ENCODE data around the gene SSC5D. TPM values are rescaled to one million over a fixed set of nuclear protein-coding genes. Genes with fewer than 3 reads are reported as not detected.

SSC5D gene
- total RNA-seq, 1 donor from 2014 or later = 13.5 TPM

DNA sequence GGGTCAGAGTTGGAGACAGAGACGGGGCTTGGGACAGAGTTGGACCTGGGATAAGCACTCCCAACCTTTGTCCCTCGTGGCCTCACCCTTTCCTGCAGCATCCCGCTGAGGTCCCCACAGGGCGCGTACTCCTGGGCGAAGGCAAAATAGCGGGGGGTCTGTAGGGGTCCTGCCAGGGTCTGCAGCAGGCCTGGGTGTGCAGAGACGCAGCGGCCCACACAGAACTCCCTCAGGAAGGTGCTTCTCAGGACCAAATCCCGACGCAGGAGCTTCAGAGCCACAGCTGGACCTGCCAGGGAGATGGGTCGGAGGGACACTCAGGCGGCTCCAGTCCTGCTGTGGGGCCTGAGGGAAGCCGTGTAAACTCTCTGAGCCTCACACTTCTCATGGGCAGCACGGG lies 55.8 kb downstream of the SSC5D start:
- DNase-seq (ENCODE audit: extremely low spot score in 2 of 2) = no peak
- H3K27me3 ChIP-seq = no peaks in the 10 kb centered on the region

DNA sequence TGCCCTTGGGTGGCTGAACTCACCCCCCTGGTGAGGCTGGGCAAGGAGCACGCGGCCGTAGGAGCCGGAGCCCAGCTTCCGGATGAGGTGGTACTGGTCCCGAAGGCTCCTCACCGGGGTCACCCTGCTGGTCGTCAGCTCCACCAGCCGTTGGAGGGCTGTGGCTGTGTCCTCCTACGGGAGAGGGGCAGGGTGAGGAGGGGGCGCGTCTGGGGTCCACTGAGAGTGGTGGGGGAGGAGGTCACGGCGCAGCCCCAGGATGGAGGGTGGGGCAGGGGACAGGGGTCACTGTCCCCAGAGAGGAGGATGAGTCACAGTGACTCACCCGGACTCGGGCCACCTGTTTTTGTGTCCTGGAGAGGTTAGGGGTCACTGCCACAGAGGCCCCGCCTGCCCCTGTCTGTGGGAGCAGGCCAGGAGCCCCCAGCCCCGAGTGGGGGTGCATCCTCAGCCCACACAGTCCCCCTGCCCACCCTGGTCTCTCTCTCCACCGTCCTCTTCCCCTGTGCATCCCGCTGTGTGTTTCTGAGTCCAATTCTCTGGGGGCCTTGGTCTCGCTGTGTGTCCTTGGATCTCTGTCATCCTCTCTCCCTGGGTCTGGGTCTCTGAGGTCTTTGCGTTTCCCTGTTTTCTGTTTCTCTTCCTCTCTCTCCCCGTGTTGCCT lies 56.7 kb downstream of the SSC5D start:
- Histone ChIP-seq H3K27ac (no peak overlapping the region), H3K27me3 (no peaks in the 10 kb centered on the region), H3K4me3 (no peak overlapping the region), H3K9me3 (no peaks in the 10 kb centered on the region), H3K4me1 (no peaks in the 10 kb centered on the region), H3K36me3 (no peaks in the 10 kb centered on the region)
- TF ChIP-seq, protein P1, sequence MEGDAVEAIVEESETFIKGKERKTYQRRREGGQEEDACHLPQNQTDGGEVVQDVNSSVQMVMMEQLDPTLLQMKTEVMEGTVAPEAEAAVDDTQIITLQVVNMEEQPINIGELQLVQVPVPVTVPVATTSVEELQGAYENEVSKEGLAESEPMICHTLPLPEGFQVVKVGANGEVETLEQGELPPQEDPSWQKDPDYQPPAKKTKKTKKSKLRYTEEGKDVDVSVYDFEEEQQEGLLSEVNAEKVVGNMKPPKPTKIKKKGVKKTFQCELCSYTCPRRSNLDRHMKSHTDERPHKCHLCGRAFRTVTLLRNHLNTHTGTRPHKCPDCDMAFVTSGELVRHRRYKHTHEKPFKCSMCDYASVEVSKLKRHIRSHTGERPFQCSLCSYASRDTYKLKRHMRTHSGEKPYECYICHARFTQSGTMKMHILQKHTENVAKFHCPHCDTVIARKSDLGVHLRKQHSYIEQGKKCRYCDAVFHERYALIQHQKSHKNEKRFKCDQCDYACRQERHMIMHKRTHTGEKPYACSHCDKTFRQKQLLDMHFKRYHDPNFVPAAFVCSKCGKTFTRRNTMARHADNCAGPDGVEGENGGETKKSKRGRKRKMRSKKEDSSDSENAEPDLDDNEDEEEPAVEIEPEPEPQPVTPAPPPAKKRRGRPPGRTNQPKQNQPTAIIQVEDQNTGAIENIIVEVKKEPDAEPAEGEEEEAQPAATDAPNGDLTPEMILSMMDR (IDR thresholded peaks at IDR 0.05) = no peak
- TF ChIP-seq POLR2A (IDR thresholded peaks at IDR 0.05) = no peak
- TF ChIP-seq POLR2AphosphoS5 (IDR thresholded peaks at IDR 0.05; ENCODE audit: insufficient read depth in 1 of 2, low read depth in 1 of 2) = no peak
- intact Hi-C loops (cut with DNase I) = no loop called here
- DNase-seq (ENCODE audit: extremely low spot score in 2 of 2) = no peak

More for the DNA sequence above, 55.8 kb downstream of the SSC5D start:
- no peak overlapping the region for H3K27ac ChIP-seq
- H3K9me3 ChIP-seq = no peaks in the 10 kb centered on the region
- no peaks in the 10 kb centered on the region for H3K36me3 ChIP-seq
- intact Hi-C loops (cut with DNase I) = no loop called here
- TF ChIP-seq POLR2AphosphoS5 (IDR thresholded peaks at IDR 0.05; ENCODE audit: insufficient read depth in 1 of 2, low read depth in 1 of 2) (no peak), POLR2A (IDR thresholded peaks at IDR 0.05) (no peak)
- TF ChIP-seq, protein P1 (IDR thresholded peaks at IDR 0.05) = no peak
- H3K4me3 ChIP-seq = no peak overlapping the region
- no peaks in the 10 kb centered on the region for H3K4me1 ChIP-seq

DNA sequence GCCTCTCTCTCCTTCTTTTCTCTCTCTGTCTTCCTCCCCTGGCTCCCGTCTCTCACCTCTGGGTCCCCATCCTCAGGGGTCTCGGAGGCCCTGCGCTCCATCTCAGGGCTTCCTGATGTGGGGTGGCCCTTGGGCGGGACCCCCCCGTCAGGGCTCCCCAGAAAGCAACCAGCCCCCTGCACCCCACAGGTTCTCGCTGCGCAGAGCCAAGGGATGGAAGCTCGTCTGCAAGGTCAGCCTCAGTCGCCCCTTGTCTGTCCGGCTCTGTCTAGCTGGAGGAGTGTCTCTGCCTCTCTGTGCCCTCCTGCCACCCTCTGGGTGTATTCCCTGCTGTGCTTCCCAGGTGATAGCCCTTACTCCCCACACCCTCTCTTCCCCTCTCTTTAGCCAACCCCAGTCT lies 57.2 kb downstream of the SSC5D start, which contains the start of gene SBK3:
Gene SBK3, minus strand, starts transcription at position 101 of the 400 bp plus-strand sequence. Its CDS starts 0 bp downstream, at position 101.
- Histone ChIP-seq H3K36me3 (no peaks in the 10 kb centered on the region), H3K27ac (peak within 1 kb of the TSS; percentile 50), H3K9me3 (no peaks in the 10 kb centered on the region), H3K4me1 (no peaks in the 10 kb centered on the region), H3K27me3 (no peaks in the 10 kb centered on the region), H3K4me3 (no peak within 1 kb of the TSS)
- no peak for TF ChIP-seq POLR2A (IDR thresholded peaks at IDR 0.05)
- no peak for TF ChIP-seq POLR2AphosphoS5 (IDR thresholded peaks at IDR 0.05; ENCODE audit: insufficient read depth in 1 of 2, low read depth in 1 of 2)
- TF ChIP-seq, protein P1 (IDR thresholded peaks at IDR 0.05) = no peak
- DNase-seq (ENCODE audit: extremely low spot score in 2 of 2) = no peak
- intact Hi-C loops (cut with DNase I) = no loop called here

DNA sequence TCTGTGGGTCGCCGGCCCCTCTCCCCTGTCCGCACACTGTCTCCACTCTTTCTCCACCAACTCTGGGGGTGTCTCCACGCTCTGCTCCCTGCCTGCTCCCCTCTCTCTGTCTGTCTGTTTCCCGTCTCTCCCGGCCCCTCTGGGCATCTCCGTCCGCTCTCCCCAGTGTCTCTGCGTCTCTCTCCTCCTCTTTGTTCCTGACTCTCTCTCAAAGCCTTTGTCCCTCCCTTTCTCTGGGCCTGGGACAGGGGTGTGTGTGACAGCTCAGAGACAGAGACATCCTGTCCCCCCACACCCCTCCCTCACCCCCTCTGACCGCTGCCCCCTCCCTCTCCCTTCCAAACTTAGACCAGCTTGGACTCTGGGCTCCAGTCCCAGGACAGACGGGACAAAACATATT lies 57.8 kb downstream of the SSC5D start:
- intact Hi-C loops (cut with DNase I) = no loop called here
- H3K27ac ChIP-seq = peak overlapping the region; percentile 50
- TF ChIP-seq POLR2A (IDR thresholded peaks at IDR 0.05) = no peak
- TF ChIP-seq POLR2AphosphoS5 (IDR thresholded peaks at IDR 0.05; ENCODE audit: insufficient read depth in 1 of 2, low read depth in 1 of 2) = no peak
- TF ChIP-seq, protein P1 (IDR thresholded peaks at IDR 0.05) = no peak
- H3K9me3 ChIP-seq = no peaks in the 10 kb centered on the region
- no peaks in the 10 kb centered on the region for H3K27me3 ChIP-seq
- no peak overlapping the region for H3K4me3 ChIP-seq
- H3K4me1 ChIP-seq = no peaks in the 10 kb centered on the region
- DNase-seq (ENCODE audit: extremely low spot score in 2 of 2) = no peak
- no peaks in the 10 kb centered on the region for H3K36me3 ChIP-seq

Data from vagina (tissue), 2 donors.